Colonic mucosa (tissue), 4 donors: ENCODE measurements around the gene WNT8B. TPM values are rescaled to one million over a fixed set of nuclear protein-coding genes. Genes with fewer than 3 reads are reported as not detected.

Experiments used
- DNase-seq: peaks from one replicate; pipeline ENCODE4 v3.0.0-alpha.2; 2020
- H3K27ac ChIP-seq: fragments of 200-600 bp; one replicate; pipeline ENCODE4 v1.8.0; 2021
- H3K27me3 ChIP-seq: fragments of 200-600 bp; one replicate; pipeline ENCODE4 v1.8.0; 2021
- H3K36me3 ChIP-seq: fragments of 200-600 bp; one replicate; pipeline ENCODE4 v1.8.0; 2021
- H3K4me1 ChIP-seq: fragments of 200-600 bp; one replicate; pipeline ENCODE4 v1.8.0; 2021; ENCODE audit warnings: mild to moderate bottlenecking
- H3K4me3 ChIP-seq: fragments of 200-600 bp; one replicate; pipeline ENCODE4 v1.8.0; 2021
- H3K9ac ChIP-seq, 2 donors: one replicate each; pipeline ENCODE4 v1.7.0; 2013; ENCODE audit warnings: control low read depth in 2 of 2, low read depth in 2 of 2, low read length in 2 of 2
- H3K9me3 ChIP-seq: fragments of 200-600 bp; one replicate; pipeline ENCODE4 v1.8.0; 2021
- CTCF ChIP-seq: fragments of 200-600 bp; IDR thresholded peaks from one replicate; pipeline ENCODE4 v1.8.0; 2022; ENCODE audit warnings: antibody characterized with exemption, mild to moderate bottlenecking
- intact Hi-C: fragments of 100-400 bp; cut with DNase I; formaldehyde crosslinking; loops from one replicate; pipeline ENCODE4 v1.14.1; 2022
- total RNA-seq, 2 donors: library from RNA; stranded (reverse); fragmentation: NEBNext Ultra II Directional in 1 of 2; extraction: Animal tissue kit (Norgen Biotek cat#: 25700) in 1 of 2; gene quantifications; one replicate each; pipeline ENCODE4 v1.2.1, GENCODE V29; 2021
- donor health status: healthy.
- donor health status: DM: no; HTN: no; CAD: no.
- donor health status: DM: no; HTN: no; CAD: no.

Gene WNT8B
- total RNA-seq, 2 donors from 2014 or later, result not detected

GRCh38 chr10:100505164-100505563, 42.4 kb downstream of the WNT8B start:
- Histone ChIP-seq H3K27ac (no peak overlapping the region), H3K27me3 (no peaks in the 10 kb centered on the region), H3K36me3 (no peaks in the 10 kb centered on the region), H3K4me3 (no peak overlapping the region), H3K9me3 (no peaks in the 10 kb centered on the region), H3K4me1 (no peaks in the 10 kb centered on the region), H3K9ac (no peak overlapping the region)
- no peak for TF ChIP-seq CTCF
- no peak for DNase-seq
- intact Hi-C loops, result no loop called here

- H3K27me3 ChIP-seq, result no peaks in the 10 kb centered on the region
- no peak overlapping the region for H3K9ac ChIP-seq
- no peaks in the 10 kb centered on the region for H3K9me3 ChIP-seq
- H3K36me3 ChIP-seq, result no peaks in the 10 kb centered on the region
- no peaks in the 10 kb centered on the region for H3K4me1 ChIP-seq
- DNase-seq, result no peak
- H3K27ac ChIP-seq, result no peak overlapping the region
- intact Hi-C loops, result no loop called here
- no peak overlapping the region for H3K4me3 ChIP-seq
- TF ChIP-seq CTCF, result no peak
Measured at GRCh38 chr10:100506596-100507356, 44.0 kb downstream of the WNT8B start.

GRCh38 chr10:100507357-100507732, 44.5 kb downstream of the WNT8B start:
- H3K27me3 ChIP-seq, result no peaks in the 10 kb centered on the region
- H3K9ac ChIP-seq, result no peak overlapping the region
- DNase-seq, result no peak
- TF ChIP-seq CTCF, result no peak
- no peak overlapping the region for H3K27ac ChIP-seq
- no peak overlapping the region for H3K4me3 ChIP-seq
- no peaks in the 10 kb centered on the region for H3K36me3 ChIP-seq
- no peaks in the 10 kb centered on the region for H3K9me3 ChIP-seq
- intact Hi-C loops, result no loop called here
- H3K4me1 ChIP-seq, result no peaks in the 10 kb centered on the region

- intact Hi-C loops, result no loop called here
- Histone ChIP-seq H3K36me3 (no peaks in the 10 kb centered on the region), H3K9ac (no peak overlapping the region), H3K27me3 (no peaks in the 10 kb centered on the region), H3K4me3 (no peak overlapping the region), H3K4me1 (no peaks in the 10 kb centered on the region), H3K9me3 (no peaks in the 10 kb centered on the region), H3K27ac (no peak overlapping the region)
- no peak for TF ChIP-seq CTCF
- no peak for DNase-seq
Measured at GRCh38 chr10:100508266-100508665, 45.5 kb downstream of the WNT8B start.

- Histone ChIP-seq H3K4me3 (no peak overlapping the region), H3K4me1 (no peaks in the 10 kb centered on the region), H3K36me3 (no peaks in the 10 kb centered on the region), H3K9ac (no peak overlapping the region), H3K27ac (no peak overlapping the region), H3K9me3 (no peaks in the 10 kb centered on the region), H3K27me3 (no peaks in the 10 kb centered on the region)
- TF ChIP-seq CTCF, result peak; percentile 17
- DNase-seq, result no peak
- intact Hi-C loops, result no loop called here
Measured at GRCh38 chr10:100508691-100509150, 45.9 kb downstream of the WNT8B start.
